NCI-H1092 treated with DMSO at 0.1 percent for 48 hours (cell line): ENCODE data around the gene TMEM151B.
A peak's percentile ranks its signal among the peaks of the same experiment; 100 is the strongest.
"Not testable (repeated sequence)": the region's sequence is repeated elsewhere in the genome, so short reads cannot be mapped to it uniquely, and the experiment has no call there.

Experiments used
- DNase-seq: peaks from one replicate; lab custom pipeline; 2025; lab: John Stamatoyannopoulos, UW

Gene TMEM151B

DNA sequence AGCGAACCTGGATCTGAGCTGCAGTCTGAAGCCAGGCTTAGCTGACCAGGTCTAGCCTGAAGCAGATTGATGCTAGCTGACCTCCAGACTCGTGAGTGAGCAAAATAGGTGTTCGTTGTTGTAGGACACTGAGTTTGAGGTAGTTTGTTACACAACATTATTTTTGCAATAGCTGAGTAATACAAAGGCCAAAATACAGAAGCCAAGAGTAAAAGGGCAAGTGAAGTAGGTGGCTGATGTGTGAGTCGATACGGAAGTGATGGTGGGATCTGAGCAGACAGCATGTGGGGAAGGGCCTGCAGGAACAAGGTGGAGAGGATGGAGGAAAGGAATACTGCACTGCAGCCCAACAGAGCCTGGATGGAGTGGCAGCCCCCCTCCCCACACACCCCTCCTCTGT lies 63.7 kb downstream of the TMEM151B start:
- no peak for DNase-seq

DNA sequence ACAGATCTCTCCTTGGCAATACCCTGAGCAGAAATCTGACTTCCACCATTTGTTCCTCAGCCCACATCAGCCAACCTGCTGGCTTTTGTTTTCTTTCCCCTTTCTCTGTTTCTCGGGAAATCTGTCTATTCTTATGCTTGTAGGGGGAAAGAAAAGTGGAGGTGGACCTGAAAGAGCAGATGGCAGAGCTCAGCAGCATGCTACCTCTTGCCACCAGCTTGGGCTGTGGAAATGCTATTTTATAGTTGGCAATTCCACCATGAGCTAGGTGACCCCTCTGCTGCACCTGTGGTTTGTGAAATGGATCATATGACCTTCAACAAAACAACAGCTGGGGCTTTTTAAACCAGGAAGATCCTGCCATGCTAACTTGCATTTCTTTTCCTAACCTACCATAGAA lies 65.4 kb downstream of the TMEM151B start:
- DNase-seq: no peak

DNA sequence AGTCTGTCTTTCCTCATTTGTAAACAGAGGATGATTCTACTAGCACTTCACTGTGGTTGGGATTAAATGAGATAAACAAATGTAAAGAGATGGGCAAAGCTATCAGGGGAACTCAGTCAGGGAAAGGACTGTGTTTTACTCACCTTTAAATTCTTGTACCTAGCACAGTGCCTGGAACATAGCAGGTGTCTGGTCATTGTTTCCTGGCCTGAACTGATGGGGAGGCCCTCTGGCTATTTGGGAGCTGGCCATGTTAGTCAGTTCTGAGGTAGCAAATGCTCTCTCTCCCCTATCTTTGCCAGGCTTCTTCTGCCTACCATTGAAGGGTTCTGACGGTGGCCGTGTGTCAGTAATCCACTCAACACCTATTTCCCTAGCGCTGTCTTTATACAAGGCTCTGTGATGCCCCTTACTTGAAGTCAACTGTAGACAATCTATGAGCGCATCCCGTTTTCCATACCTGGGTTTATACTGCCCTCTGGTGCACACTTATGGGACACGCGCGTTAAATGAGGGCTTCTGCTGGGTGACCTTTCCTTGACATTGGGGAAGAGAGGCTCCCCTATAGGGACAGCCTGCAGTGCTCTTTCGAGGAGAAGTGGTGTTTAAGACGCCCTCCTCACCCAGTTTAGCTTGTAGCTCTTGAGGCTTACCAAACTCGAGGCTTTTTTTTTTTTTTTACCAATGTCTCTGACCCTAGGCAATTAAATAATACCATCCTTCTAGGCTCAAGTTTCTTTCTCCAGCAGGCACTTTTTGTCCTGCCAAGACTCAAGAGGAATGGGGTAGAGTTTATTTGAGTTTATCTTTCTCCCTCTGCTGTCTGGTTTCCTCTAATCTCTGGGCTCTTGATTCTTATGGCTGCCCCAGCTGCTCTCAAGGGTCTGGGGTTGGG lies 68.2 kb downstream of the TMEM151B start:
- DNase-seq: peak; percentile 83

GRCh38 chr6:44339301-44339700 lies 69.1 kb downstream of the TMEM151B start:
- no peak for DNase-seq

DNA sequence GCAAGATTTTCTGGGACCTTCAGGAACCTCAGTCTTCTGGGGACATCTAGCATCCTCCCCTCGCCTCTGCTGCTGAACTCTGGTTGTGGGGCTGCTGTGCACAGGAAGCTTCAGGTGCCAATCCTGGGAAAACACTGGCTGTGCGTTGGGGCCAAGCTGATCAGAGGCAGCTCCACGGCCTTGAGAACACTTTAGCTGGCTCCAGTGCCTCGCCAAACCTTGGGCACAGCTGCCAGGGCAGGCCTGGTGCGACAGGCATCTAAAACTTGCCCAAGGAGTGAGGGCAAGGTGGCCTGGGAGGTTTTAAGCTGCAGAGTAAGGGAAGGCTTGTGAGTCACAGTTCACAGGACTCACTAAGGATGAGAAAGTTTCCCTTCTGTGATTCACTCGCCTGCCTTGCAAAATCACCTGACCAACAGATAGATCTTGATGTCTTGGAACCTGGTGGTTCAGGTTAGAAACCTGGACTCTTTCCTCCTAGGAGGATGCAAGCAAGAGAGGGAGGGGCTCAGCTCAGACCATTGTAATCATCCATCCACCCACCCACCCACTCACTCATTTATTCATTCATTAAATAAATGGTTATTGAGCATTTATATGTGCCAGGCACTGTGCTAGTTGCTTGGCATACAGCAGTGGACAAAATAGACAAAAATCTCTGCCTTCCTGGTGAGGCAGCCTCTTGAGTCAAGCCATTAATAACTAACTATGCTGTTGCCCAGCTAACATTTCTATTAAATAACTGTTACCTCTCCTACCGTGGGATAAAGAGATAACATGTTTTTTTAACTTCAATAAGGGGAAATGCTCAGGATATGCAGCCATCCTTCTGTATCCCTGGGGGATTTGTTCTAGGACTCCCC lies 69.7 kb downstream of the TMEM151B start:
- DNase-seq: no peak

- no peak for DNase-seq
Observed at GRCh38 chr6:44341095-44341890, 71.0 kb downstream of the TMEM151B start.

DNA sequence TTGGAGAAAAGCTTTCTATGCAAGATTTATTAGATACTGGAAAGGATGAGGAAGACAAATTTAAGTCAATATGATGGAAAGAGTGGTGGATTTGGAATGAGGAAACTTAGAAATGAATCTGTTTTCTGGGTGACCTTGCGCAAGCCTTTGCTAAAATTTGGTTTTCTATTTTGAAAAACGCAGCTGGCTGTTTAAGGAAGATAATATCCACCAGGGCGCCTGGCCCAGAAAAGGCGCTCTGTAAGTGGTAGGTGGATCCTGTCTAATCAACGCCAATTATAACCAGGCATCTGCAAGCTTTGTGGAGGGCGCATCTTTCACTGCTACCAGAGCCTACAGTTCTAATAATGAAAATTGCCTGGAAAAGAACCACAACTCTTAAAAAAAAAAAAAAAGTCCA lies 71.8 kb downstream of the TMEM151B start:
- DNase-seq: no peak

DNA sequence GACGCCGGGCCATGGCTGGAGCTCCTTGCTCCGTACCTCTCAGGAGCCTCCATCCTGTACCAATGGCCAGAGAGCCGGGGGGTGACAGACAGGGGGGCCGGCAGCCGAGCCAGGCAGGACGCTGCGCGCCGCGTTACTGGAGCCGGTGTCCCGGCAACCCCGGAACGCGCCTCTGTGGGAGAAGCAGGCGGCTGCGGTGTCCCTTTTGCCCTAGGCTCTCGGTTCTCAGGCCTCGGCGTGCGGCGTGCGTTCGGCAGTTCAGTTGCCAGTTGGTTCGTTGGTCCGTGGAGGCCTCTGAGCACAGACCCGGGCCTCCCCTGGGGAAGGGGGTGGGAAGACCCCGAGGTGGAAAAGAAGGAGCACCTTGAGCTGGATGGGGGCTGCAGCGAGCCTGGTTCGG lies 72.2 kb downstream of the TMEM151B start, which contains the start of gene SPATS1:
TSS of gene SPATS1 (plus strand) at position 162 of the 400 bp plus-strand sequence. CDS start 446 bp downstream, outside the sequence.
- peak; percentile 66 for DNase-seq

DNA sequence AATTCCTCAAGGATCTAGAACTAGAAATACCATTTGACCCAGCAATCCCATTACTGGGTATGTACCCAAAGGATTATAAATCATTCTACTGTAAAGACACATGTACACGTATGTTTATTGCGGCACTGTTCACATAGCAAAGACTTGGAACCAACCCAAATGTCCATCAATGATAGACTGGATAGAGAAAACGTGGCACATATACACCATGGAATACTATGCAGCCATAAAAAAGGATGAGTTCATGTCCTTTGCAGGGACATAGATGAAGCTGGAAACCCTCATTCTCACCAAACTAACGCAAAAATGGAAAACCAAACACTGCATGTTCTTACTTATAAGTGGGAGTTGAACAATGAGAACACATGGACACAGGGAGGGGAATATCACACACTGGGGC lies 76.6 kb downstream of the TMEM151B start:
- not testable (repeated sequence) for DNase-seq

- no peak for DNase-seq
Observed at GRCh38 chr6:44349904-44350649, 79.8 kb downstream of the TMEM151B start.

DNA sequence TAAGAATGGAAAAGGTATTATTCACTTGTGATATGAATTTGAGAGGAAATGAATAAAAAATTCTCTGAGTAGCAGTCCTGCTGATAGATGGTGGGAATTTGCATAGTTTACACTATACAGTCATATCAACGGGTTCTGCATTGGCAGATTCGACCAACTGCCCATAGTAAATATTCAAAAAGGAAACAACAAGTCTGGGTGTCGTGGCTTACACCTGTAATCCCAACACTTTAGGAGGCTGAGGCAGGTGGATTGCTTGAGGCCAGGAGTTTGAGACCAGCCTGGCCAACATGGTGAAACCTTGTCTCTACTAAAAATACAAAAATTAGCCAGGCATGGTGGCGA lies 80.4 kb downstream of the TMEM151B start:
- DNase-seq: not testable (repeated sequence)

DNA sequence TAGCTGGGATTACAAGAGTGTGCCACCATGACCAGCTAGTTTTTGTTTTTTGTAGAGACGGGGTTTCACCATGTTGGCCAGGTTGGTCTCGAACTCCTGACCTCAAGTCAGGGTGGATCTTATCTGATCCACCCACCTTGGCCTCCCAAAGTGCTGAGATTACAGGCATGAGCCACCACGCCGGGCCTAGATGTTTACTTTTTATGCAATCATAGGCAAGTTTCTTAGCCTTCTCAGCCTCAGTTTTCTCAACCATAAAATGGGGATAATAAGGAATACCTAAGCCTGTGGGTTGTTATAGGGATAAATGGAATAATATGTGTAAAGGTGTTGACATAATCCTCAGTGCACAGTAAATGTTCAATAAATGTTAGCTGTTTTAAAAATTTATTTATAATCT lies 82.0 kb downstream of the TMEM151B start:
- no peak for DNase-seq

DNA sequence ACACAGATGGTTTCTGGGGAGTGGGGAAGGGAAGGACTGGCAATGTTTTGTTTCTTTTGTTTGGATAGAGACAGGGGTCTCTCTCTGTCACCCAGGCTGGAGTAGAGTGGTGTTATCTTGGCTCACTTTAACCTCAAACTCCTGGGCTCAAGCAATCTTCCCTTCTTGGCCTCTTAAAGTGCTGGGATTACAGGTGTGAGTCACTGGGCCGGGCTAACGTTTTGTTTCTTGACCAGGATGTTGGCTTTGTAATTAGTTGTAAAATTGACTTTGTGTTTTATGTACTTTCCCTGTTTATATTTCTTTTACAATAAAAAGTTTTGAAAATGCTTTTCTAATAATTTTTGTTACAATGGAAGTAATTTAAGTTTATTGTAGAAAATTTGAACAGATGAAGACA lies 83.1 kb downstream of the TMEM151B start:
- DNase-seq: no peak

GRCh38 chr6:44355640-44356039 lies 85.4 kb downstream of the TMEM151B start:
- no peak for DNase-seq

- DNase-seq: no peak
Observed at GRCh38 chr6:44356487-44356886, 86.2 kb downstream of the TMEM151B start.
